ENCODE data around the gene ELMO1.

Gene ELMO1

DNA sequence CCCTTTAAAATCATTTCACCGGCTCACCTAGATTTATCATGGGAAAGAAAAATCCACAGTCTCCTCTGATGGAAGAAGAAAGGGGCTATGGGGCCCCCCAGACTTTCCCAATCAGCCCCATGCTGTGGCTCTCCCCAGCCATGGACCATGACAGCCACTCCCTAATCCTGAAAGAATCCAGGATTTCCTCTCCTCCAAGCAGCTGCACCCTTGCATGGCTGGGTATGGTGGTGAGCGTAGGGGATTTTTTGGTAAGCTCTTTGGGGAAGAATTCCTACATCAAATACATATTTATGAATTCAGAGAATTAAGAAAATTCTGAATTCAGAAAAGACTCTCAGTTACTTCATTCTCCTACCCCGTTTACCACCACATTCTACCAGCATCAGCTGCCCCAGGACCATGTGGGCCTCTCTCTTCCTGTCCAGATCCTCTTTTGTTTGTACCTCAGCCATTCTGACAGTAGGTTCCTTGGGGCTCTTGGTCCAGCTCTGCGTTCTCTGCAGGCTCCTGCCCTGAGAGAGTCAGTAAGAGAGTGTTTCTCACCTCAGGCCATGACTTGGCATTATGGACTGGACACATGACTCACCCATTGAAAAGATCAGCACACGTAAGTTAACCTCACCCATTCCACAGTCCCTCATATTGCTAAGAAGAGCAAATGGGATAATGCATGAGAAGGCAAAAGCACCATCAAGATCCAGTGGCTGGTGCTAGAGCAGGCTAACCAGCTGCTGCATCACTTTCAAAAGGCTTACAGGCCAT is 337.8 kb downstream of the ELMO1 start:
- DNase-seq: no peak

DNA sequence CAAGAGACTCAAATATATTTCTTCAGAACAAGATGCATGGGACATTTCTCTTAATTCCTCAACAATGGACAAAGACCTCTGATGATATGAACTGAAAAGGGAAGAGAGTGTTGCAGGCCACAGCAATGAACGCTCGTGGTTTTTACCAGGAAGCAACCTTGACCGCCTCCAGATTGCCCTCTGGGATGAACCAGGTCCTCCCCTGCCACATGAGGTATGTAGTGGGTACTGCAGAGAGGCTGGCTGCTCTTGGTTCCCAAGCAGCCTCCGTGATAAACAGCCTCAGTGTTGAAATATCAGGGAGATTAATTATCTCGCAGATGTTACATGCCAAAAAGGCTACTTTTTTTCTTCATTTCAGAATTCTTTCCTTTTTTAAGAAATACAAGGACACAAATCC is 338.8 kb downstream of the ELMO1 start:
- no peak for DNase-seq

DNA sequence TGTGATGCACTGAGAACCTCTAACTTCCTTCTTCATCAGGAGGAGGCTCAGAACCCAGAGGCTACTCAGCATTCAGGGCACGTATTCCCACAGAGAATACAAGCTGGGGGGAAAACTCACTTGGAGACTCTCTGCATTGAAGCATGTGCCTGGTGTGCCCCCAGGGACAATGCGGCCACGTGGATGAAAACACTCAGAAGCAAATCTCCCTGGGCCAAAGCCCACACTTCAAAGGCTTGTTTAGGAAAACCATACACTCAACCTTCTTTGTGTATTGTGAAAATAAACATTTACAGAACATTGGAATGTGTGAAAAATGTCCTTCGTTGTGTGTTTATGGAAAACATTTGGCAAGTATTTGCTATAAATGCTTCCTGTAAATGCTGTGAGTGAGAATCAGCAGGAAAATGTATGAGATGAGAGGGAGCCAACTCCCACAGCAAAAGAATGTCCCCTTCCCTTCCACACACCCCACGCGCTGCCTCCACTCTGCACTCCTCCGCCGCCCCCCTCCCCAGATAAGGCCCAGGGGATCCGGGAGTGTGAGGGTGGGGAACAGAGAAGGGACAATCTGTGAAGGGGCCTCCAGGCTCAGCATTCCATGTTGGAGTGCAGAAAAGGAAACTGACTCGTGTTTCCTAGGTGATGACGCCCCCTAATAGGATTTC is 339.5 kb downstream of the ELMO1 start:
- no peak for DNase-seq

DNA sequence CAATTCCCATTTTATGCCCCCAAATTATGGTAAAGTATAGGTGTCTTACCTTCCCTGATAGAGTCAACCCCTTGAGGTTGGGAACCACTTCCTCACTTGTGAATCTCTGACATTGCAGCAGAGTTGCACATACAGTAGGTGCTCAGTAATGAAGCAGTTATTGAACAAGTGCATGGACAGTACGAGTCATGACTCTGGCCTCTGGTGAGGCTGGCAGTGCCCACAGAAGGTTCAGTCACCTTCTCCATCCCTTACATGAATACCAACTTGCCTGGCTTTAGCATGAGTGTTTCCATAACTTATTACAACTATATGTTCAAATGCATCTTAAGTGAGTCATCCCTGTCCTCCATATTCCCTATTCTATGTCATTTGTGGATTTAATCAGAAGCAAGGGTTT is 340.0 kb downstream of the ELMO1 start:
- DNase-seq: no peak

DNA sequence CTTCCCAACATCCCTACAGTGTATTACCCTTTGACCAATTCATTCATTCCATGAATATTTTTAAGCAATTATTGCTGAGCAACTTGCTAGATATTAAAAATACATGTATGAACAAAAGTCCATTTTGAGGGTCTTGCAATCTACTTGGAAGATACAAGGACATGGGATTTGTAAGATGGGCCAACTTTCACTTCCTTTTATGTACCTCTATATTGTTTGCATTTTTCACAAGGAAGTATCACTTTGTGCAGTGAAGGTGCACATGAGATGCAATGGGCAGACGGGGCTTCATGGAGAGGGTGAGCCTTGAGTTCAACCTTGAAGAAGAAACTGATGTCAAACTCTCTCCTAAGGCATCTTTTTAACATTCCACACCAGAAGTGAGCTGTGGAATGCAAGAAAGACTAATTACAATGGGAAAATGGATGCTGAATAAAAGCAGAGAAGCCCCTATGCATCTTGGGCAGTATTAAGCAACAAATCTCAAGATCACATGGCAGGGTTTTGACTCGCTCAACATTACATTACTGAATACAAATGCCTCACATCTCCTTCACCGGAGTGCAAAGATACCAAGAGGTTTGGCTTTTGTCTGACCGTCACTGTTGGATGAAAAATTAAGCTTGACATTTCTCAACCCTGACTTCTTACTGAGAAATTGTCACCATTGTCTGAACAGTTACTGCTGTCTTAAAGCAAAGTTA is 341.5 kb downstream of the ELMO1 start:
- DNase-seq: no peak

DNA sequence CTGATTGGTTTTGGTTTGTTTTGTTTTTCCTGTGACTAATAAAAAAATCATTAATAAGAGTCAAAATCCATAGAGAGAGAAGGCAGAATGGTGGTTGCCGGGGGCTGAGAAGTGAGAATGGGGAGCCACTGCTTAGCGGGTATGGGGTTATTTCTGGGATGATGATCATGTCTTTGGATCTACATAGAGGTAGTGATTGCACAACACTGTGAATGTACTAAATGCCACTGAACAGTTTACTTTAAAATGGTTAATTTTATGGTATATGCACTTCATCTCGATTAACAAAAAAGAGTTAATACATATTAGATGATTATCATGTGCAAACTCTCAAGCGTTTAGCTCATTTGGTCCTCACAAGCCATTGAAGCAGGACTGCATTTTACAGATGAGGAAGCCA is 342.9 kb downstream of the ELMO1 start:
- DNase-seq: no peak

DNA sequence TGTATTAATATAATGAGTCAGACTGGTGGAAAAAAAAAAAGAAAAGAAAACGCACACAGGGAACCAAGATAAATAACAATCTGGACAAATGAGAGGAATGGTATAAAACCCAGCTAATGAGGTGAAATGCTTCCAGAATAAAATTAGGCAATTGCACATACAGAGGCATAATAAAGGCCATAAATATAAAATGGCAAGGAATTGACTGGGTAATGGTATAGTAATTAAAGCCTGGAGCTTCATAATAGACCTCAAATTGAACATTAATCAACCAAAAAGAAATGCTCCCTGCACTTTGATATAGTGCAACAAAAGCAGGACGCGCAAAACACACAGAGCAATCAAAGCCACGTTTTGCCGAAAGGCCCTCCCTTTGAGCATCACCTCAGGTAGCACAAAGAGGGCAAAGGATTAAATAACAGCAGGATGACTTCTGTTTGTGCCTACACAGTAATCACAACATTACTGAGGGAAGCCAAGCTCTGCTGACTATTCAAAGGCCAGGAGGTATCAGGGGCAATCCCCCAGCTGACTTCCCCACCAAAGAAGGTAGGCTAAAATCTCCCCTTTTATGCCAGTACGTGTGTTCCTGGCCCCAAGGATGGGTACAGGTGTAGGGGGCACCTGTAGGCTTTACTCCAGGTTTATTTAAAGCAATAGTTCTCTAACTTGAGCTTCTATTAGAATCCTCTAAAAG is 343.7 kb downstream of the ELMO1 start:
- DNase-seq: peak; percentile 60

DNA sequence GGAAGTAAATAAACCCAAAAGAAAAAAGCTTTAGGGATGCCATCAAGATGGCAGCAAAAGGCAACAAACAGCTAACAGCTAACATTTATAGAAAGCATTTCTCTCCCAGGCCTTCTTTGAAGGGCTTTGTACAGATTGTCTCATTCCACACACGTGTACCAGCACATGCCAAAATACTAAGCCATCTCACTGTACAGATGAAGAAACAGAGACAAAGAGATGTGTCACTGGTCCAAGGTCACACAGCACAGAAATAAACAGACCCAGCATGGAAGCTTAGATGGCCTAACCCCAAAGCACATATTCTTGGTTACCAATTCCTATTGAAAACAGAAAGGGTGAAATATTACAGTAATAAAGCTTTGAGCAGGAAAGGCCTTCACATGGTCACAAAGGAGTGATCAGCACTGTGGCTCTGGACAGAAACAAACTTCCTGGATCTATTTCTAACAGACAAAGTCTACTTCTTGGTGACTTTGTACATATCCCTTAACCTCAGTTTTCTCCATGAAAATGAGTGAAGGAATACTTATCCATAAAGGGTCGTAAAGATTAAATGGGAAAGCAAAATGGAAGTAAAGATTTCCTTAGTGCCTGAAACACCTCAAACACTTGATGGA is 346.0 kb downstream of the ELMO1 start:
- DNase-seq: no peak

DNA sequence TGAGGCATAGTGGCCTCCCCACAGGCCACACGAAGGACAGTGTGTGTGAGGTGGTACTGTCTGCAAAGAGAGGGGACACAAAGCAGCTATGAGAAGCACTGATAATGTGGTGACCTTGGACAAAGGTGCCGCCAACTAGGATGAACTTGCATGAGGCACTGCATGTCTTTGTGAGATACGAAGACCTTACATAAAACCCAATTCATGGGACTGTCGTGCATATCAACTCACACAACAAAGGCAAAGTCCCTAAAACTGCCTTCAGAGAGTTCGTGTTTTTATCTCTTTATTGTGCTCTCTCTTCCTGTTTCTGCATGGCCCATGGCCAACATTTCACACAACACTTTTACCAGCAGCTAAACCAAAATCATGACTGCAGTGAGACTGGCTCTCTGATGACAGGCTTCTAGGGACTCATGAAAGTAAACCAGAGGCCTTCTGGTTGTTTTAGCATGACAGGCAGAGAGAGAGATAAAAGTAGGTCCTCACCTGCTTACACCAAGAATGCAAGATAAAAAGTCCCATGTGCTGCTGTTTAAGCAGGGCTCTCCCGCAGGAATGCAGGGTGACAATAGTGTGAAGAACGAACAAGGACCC is 347.8 kb downstream of the ELMO1 start:
- DNase-seq: no peak

DNA sequence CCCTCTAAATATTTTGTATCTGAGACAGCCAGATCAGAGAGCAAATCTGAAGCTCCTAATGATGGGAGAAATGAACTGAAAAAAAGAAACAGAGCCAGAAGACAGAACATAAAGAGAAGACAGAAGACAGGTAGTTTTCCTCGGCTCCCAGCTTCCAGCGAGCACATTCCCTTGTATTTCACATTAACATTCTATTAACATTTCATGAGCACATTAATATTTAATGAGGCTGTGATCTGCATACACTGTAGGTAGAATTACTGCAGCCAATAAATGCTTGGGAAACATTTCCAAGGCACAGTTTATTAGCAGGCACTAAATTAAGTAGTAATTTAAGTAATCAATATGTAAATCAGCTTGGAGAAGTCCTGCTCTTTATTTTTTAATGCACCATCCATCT is 349.9 kb downstream of the ELMO1 start:
- no peak for DNase-seq

DNA sequence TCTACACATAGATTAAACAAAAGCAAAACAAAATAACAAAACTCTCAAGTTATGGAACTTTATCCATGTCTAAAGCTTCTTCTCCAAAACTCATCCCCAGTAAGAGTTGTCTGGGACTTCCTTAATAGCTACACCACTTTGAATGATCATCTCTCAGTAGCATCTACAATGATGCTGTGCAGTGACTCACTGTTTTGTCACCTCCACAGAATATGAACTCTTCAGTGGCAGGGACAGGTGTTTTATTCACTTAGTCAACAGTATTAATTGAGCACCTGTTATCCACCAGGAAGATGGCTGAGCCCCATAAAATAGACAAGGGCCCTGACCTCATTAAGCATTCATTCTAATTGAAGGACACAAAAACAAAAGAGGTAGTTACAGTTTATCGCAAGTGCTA is 350.7 kb downstream of the ELMO1 start:
- no peak for DNase-seq

DNA sequence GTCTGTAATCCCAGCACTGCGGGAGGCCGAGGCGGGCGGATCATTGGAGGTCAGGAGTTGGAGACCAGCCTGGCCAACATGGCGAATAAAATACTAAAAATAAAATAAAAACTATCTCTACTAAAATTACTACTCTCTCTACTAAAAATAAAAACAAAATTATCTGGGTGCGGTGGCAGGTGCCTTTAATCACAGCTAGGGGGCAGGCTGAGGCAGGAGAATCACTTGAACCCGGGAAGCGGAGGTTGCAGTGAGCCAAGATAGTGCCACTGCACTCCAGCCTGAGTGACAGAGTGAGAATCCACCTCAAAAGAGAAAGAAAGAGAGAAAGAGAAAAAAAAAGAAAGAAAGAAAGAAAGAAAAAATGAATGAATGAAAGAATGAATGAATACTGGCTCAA is 351.4 kb downstream of the ELMO1 start:
- no peak for DNase-seq

DNA sequence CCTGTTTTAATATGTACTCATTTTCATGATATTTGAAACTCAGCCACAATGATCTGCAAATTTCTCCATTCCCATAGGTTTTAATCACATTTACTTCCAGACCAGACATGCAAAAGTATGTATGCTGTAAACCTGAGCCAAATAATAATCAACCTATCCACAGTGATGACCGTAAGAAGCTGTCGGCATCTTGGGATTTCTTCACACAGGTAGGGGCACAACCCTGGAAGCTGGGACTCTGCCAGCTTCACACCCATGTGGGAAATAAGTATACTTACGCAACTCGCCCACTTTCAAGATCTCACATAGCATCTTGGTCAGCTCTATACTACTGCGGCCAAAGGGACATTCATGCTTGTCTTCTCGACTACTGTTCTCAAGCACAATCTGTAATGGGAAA is 352.3 kb downstream of the ELMO1 start:
- no peak for DNase-seq

DNA sequence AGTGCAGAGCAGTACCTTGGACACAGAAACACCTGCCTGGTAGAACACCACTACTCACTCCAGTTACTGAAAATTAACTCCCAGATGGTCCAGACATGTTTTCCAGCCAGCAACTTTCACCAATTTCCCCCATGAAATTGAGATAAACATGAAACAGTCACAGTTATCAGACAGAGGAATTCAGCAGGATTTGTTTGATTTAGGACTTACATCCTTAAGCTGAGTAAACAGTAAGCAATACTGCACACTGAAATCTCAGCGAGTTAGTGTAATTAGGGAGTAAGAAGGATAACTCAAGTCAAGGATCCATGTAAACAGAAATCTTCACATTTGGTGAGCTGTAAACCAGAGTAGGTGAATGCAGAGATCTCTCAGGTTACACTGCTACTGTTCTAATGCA is 353.5 kb downstream of the ELMO1 start:
- DNase-seq: no peak

DNA sequence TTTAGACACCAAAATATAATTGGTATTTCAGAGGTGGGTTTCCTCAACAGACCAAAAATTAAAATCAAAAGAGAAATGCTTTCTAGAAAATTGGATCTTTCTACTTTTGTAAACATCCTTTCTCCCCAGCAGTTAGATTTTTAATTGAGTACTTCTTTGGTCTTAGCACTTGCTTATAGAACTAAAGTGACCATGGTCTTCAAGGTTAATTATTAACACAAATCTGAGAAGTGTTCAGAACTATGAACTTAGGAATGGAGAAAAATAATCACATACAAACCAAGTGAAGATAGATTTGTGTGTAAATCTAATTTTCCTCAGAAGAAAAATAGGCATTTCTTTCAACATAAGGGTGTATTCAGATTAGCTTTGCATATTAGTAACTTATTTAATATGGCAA is 355.4 kb downstream of the ELMO1 start:
- DNase-seq: no peak

DNA sequence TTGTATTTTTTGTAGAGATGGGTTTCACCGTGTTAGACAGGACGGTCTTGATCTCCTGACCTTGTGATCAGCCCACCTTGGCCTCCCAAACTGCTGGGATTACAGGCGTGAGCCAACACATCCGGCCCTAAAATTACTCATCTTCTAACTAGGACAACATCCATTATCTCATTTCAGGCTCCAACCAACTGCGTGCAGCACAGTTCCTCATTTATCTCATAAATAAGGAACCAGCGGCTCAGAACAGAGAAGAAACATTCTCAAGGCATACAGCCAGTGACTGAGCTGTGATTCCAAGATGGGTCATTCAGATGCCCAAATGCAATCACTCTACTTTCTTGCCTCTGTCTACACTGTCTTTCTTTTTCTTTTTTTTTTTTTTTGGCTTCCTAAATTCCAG is 356.1 kb downstream of the ELMO1 start:
- DNase-seq: no peak

DNA sequence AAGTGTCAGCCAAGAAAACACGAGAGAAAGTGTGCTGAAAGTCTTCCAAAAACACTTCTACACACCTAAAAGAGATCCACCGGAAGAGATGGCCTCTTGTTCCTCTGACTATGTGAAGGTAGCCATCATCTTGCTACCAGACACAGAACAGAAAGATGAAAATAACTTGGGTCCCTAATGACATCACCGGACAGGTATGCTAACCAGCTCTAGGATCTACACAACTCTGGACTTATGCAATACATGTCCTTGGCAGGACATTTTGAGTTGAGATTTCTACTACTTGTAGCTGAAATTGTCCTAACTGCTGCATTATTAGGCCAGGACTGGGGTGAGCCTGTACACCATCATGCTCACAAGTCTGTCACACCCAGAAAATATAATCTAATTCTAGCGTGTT is 358.7 kb downstream of the ELMO1 start:
- DNase-seq: no peak

DNA sequence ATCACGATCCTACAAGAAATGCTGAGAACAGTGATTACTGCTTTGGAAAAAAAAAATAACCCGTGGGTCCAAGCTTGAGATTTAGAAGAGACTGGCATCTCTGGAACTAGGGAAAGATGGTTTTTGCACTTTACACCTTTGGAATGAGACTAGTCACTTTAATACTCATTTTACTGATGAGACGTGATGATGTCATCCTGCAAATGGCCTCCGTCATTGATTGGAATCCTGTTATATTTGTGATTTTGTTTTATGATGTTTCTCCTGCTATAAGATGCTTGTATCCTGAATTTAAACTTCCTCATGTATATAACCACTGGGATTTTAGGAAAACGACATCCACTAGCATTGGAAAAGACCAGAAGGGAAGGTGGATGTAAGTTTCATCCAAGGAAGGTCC is 363.1 kb downstream of the ELMO1 start:
- DNase-seq: no peak

DNA sequence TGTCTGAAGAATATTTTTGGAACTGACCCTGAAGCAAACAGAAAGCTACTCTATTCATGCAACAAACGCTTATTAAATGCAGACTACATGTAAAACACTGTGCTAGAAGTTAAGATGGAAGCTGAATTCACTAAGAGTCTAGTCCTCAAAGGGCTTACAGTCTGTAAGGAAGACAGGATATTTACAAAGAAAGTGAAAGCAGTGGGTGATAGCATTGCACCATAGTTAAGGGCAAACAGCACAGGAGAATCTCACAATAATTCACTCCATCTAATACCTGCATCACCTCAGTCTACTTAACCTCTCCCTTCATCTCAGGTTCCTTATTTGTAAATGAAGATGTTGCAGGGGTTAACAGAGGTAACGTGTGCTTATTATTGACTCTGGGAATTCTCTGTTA is 364.4 kb downstream of the ELMO1 start:
- no peak for DNase-seq

DNA sequence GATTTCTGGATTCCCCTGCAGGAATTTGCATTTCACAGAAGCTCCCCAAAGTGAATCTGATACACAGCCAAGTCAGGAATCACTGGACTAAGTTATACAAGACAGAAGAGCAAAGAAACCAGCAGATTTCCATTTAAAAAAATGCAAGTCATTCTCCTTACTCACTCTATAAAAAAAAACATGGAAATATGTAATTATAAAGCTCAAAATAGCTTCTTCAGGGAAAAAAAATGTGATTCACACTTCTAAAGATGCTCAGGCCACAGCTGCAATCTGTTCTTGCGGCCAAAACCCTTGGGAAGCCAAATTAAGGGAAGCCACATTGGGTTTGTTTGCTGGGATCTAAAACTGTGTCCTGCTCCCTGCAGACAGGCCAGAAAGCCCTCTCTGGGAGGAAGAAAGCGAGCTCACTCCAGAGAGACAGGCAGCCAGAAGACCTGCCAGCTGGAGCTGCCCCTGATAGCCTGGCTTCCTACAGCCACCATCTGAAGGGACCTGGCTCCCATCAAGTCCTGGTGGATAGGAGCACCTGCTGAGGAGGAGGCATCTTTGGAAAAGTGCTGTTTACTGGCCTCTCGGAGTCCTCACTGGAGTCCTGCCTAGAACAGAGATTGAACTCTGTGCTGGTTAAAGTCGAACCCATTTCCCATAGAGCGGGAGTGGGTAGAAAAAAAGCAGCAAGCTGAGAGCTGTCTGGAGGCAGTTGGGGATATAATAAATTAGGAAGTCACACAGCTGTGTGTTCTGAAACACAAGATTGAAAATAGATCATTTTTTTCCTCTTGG is 365.2 kb downstream of the ELMO1 start:
- no peak for DNase-seq

DNA sequence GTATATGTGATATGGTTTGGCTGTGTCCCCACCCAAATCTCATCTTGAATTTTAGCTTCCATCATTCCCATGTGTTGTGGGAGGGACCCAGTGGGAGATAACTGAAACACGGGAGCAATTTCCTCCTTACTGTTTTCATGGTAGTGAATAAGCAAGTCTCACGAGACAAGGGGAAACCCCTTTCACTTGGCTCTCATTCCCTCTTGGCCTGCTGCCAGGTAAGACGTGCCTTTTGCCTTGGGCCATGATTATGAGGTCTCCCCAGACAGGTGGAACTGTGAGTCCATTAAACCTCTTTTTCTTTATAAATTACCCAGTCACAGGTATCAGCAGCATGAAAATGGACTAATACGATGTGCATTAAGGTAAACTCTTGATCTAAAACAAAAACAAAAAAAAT is 367.2 kb downstream of the ELMO1 start:
- DNase-seq: no peak

DNA sequence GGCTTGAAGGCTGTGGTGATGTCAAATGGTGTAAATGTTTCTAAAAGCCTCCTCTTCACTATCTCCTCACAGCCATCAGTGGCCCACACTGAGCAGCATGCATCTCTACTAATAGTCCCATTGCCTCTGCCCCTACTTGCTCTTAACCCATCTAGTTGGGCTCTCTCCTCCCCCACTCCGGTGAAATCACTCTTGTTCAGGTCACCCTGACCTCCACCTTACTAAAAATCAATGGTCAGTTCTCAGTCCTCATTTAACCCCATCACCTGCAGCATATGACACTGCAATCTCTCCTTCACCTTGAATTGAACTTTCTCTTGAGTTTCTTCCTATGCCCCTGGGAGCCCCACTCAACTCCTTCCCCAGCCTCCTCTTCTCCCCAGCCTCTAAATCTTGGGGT is 369.2 kb downstream of the ELMO1 start:
- no peak for DNase-seq

Data from NCI-H1436 treated with DMSO at 0.1 percent for 48 hours (cell line).